Stimulated activated memory B cell treated with anti-CD40 and anti-IgM and Interleukin-4, amounts not matched to agents 10 μg/mL and 1 μg/mL and 100 μg/mL, for 72 hours (primary cell): ENCODE measurements around the gene GFY.

Experiments
- ATAC-seq: fragments of 150-1000 bp; cut with Tn5 transposase; 2 replicates; pipeline ENCODE4 v1.10.0; 2021
- H3K27ac Mint-ChIP-seq: one replicate; pipeline ENCODE4 v1.8.0; 2022; ENCODE audit warnings: mild to moderate bottlenecking, mixed read lengths
- H3K27me3 Mint-ChIP-seq: one replicate; pipeline ENCODE4 v1.8.0; 2022; ENCODE audit warnings: mixed read lengths
- H3K36me3 Mint-ChIP-seq: one replicate; pipeline ENCODE4 v1.8.0; 2022; ENCODE audit warnings: mixed read lengths
- H3K4me1 Mint-ChIP-seq: one replicate; pipeline ENCODE4 v1.8.0; 2022; ENCODE audit warnings: mixed read lengths
- H3K4me3 Mint-ChIP-seq: one replicate; pipeline ENCODE4 v1.8.0; 2022; ENCODE audit warnings: mild to moderate bottlenecking, moderate library complexity, mixed read lengths
- H3K9me3 Mint-ChIP-seq: one replicate; pipeline ENCODE4 v1.8.0; 2022; ENCODE audit warnings: mixed read lengths

GFY gene

GRCh38 chr19:49431330-49431749 is 6.2 kb downstream of the GFY start:
- Mint-ChIP-seq H3K4me1 (peaks cover 63% of the 10 kb centered on the region), H3K36me3 (no peaks in the 10 kb centered on the region), H3K4me3 (no peak overlapping the region), H3K9me3 (no peaks in the 10 kb centered on the region), H3K27me3 (peaks cover 99% of the 10 kb centered on the region), H3K27ac (no peak overlapping the region)
- no peak for ATAC-seq

- Mint-ChIP-seq H3K36me3 (no peaks in the 10 kb centered on the region), H3K4me3 (no peak overlapping the region), H3K27ac (no peak overlapping the region), H3K27me3 (peaks cover 99% of the 10 kb centered on the region), H3K9me3 (no peaks in the 10 kb centered on the region), H3K4me1 (peaks cover 63% of the 10 kb centered on the region)
- peak; percentile 32 for ATAC-seq
These were observed 7.2 kb downstream of the GFY start for GRCh38 chr19:49432141-49433073.

- Mint-ChIP-seq H3K27me3 (peaks cover 99% of the 10 kb centered on the region), H3K4me1 (peaks cover 60% of the 10 kb centered on the region), H3K4me3 (peak overlapping the region; percentile 24), H3K36me3 (no peaks in the 10 kb centered on the region), H3K9me3 (no peaks in the 10 kb centered on the region), H3K27ac (no peak overlapping the region)
- ATAC-seq: no peak
These were observed 8.2 kb downstream of the GFY start for GRCh38 chr19:49433240-49433901.

- Mint-ChIP-seq H3K4me1 (peaks cover 51% of the 10 kb centered on the region), H3K36me3 (no peaks in the 10 kb centered on the region), H3K4me3 (no peak overlapping the region), H3K9me3 (no peaks in the 10 kb centered on the region), H3K27ac (no peak overlapping the region), H3K27me3 (peaks cover 99% of the 10 kb centered on the region)
- no peak for ATAC-seq
These were observed 9.9 kb downstream of the GFY start for GRCh38 chr19:49434907-49435583.

GRCh38 chr19:49435670-49436069 is 10.5 kb downstream of the GFY start:
- H3K4me1 Mint-ChIP-seq: peaks cover 48% of the 10 kb centered on the region
- H3K27ac Mint-ChIP-seq: no peak overlapping the region
- H3K36me3 Mint-ChIP-seq: no peaks in the 10 kb centered on the region
- H3K9me3 Mint-ChIP-seq: no peaks in the 10 kb centered on the region
- no peak overlapping the region for H3K4me3 Mint-ChIP-seq
- no peak for ATAC-seq
- peaks cover 99% of the 10 kb centered on the region for H3K27me3 Mint-ChIP-seq

GRCh38 chr19:49436381-49437017 is 11.3 kb downstream of the GFY start:
- Mint-ChIP-seq H3K27ac (no peak overlapping the region), H3K9me3 (no peaks in the 10 kb centered on the region), H3K4me1 (peaks cover 51% of the 10 kb centered on the region), H3K27me3 (peaks cover 99% of the 10 kb centered on the region), H3K36me3 (no peaks in the 10 kb centered on the region), H3K4me3 (no peak overlapping the region)
- ATAC-seq: no peak

GRCh38 chr19:49437231-49437630 is 12.0 kb downstream of the GFY start:
- Mint-ChIP-seq H3K4me3 (no peak overlapping the region), H3K9me3 (peaks cover 3% of the 10 kb centered on the region), H3K36me3 (no peaks in the 10 kb centered on the region), H3K4me1 (peaks cover 55% of the 10 kb centered on the region), H3K27me3 (peaks cover 99% of the 10 kb centered on the region), H3K27ac (no peak overlapping the region)
- no peak for ATAC-seq

GRCh38 chr19:49438261-49438660 is 13.1 kb downstream of the GFY start:
- Mint-ChIP-seq H3K9me3 (peaks cover 3% of the 10 kb centered on the region), H3K4me1 (peaks cover 50% of the 10 kb centered on the region), H3K27ac (no peak overlapping the region)

GRCh38 chr19:49439836-49440235 is 14.6 kb downstream of the GFY start:
- Mint-ChIP-seq H3K9me3 (peaks cover 3% of the 10 kb centered on the region), H3K36me3 (no peaks in the 10 kb centered on the region), H3K4me1 (peaks cover 55% of the 10 kb centered on the region), H3K4me3 (no peak overlapping the region), H3K27me3 (peaks cover 83% of the 10 kb centered on the region), H3K27ac (no peak overlapping the region)
- ATAC-seq: no peak

More at GRCh38 chr19:49438261-49438660, 13.1 kb downstream of the GFY start:
- no peak for ATAC-seq
- Mint-ChIP-seq H3K36me3 (no peaks in the 10 kb centered on the region), H3K27me3 (peaks cover 98% of the 10 kb centered on the region), H3K4me3 (no peak overlapping the region)

- Mint-ChIP-seq H3K36me3 (no peaks in the 10 kb centered on the region), H3K27me3 (peaks cover 75% of the 10 kb centered on the region), H3K27ac (no peak overlapping the region), H3K4me3 (peak overlapping the region; percentile 16), H3K4me1 (peaks cover 61% of the 10 kb centered on the region), H3K9me3 (peaks cover 3% of the 10 kb centered on the region)
- ATAC-seq: no peak
These were observed 15.4 kb downstream of the GFY start for GRCh38 chr19:49440439-49441209.

- Mint-ChIP-seq H3K27ac (peak within 1 kb of the TSS; percentile 74), H3K36me3 (no peaks in the 10 kb centered on the region), H3K27me3 (peaks cover 68% of the 10 kb centered on the region), H3K9me3 (peaks cover 3% of the 10 kb centered on the region), H3K4me3 (peak within 1 kb of the TSS; percentile 70), H3K4me1 (peaks cover 54% of the 10 kb centered on the region)
- ATAC-seq: no peak
These were observed 16.2 kb downstream of the GFY start, which contains the start of gene SLC17A7 for GRCh38 chr19:49441210-49441959. TSS of gene SLC17A7 (minus strand) at chr19:49441527. CDS start at chr19:49441379, 148 bp downstream.

GRCh38 chr19:49441960-49442350 is 16.8 kb downstream of the GFY start:
- Mint-ChIP-seq H3K27me3 (peaks cover 62% of the 10 kb centered on the region), H3K4me3 (peak overlapping the region; percentile 70), H3K36me3 (peaks cover 5% of the 10 kb centered on the region), H3K27ac (peak overlapping the region; percentile 74), H3K4me1 (peaks cover 48% of the 10 kb centered on the region), H3K9me3 (peaks cover 3% of the 10 kb centered on the region)
- ATAC-seq: no peak

- H3K27me3 Mint-ChIP-seq: peaks cover 58% of the 10 kb centered on the region
- peak overlapping the region; percentile 70 for H3K4me3 Mint-ChIP-seq
- peak overlapping the region; percentile 74 for H3K27ac Mint-ChIP-seq
- H3K4me1 Mint-ChIP-seq: peaks cover 44% of the 10 kb centered on the region
- peaks cover 9% of the 10 kb centered on the region for H3K36me3 Mint-ChIP-seq
- peaks cover 3% of the 10 kb centered on the region for H3K9me3 Mint-ChIP-seq
- ATAC-seq: no peak
These were observed 17.2 kb downstream of the GFY start for GRCh38 chr19:49442354-49442753.
